ENCODE data around the gene UBQLN4. TPM values are rescaled to one million over a fixed set of nuclear protein-coding genes. Genes with fewer than 3 reads are reported as not detected.

UBQLN4 gene
- total RNA-seq, 6 experiments from 2014 or later, result 19.0 to 25.5 (median 21.0) TPM

DNA sequence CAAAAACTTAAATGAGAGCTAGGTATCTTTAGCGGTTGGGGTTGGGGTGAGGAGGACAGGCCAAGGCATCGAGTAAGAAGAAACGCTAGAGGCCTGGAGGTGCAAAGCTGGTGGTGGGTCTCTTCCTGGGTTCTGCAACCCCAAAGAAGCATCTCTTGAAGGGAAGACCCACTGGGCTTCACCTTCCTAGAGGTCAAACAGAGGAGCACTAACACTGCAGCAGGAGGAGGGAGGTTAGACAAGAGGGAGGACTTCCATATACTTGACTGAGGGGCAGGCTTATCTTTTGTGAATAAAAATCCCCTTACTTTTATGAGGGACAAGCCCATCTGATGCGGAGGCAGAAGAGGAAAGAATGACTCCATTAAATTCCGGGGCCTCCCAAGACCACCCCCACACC lies 26.2 kb upstream of the UBQLN4 start:
- DNase-seq, result no peak
- no peaks in the 10 kb centered on the region for H3K9me3 ChIP-seq
- 98% methylated on average over 5 of the region's 5 CpGs for WGBS (ENCODE audit: insufficient coverage, low coverage, low lambda C conversion rate, missing lambda C conversion rate)
- no peaks in the 10 kb centered on the region for H3K36me3 ChIP-seq
- TF ChIP-seq POLR2A (IDR thresholded peaks at IDR 0.05), result no peak
- TF ChIP-seq, protein P1, sequence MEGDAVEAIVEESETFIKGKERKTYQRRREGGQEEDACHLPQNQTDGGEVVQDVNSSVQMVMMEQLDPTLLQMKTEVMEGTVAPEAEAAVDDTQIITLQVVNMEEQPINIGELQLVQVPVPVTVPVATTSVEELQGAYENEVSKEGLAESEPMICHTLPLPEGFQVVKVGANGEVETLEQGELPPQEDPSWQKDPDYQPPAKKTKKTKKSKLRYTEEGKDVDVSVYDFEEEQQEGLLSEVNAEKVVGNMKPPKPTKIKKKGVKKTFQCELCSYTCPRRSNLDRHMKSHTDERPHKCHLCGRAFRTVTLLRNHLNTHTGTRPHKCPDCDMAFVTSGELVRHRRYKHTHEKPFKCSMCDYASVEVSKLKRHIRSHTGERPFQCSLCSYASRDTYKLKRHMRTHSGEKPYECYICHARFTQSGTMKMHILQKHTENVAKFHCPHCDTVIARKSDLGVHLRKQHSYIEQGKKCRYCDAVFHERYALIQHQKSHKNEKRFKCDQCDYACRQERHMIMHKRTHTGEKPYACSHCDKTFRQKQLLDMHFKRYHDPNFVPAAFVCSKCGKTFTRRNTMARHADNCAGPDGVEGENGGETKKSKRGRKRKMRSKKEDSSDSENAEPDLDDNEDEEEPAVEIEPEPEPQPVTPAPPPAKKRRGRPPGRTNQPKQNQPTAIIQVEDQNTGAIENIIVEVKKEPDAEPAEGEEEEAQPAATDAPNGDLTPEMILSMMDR (IDR thresholded peaks at IDR 0.05), result no peak
- no peak for ATAC-seq
- no peaks in the 10 kb centered on the region for H3K27me3 ChIP-seq
- intact Hi-C loops (cut with DNase I), result no loop called here
- H3K27ac ChIP-seq, result no peak overlapping the region
- no peak overlapping the region for H3K4me3 ChIP-seq
- H3K4me1 ChIP-seq, result peaks cover 0 to 17% (median 3%) of the 10 kb centered on the region in 4 donors

DNA sequence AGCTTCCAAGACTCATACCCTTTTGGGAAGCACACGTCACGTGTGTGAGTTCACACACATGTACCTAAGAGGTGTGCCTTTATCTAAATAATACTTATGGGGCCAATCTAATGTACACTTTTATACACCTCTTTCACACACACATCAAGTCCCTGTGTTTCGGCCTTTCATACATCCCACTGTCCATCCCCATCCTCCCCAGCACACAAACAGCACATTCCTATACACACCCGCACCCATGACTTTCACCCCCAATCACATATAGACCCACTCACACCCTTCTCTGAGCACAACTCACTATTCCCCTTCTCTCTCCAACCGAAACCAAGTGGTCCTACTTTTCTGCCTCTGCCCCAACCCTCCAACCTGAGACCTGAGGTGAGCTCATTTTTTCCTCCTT lies 25.1 kb upstream of the UBQLN4 start:
- no peaks in the 10 kb centered on the region for H3K36me3 ChIP-seq
- TF ChIP-seq, protein P1 (IDR thresholded peaks at IDR 0.05), result no peak
- TF ChIP-seq POLR2A (IDR thresholded peaks at IDR 0.05), result no peak
- peaks cover 0 to 19% (median 3%) of the 10 kb centered on the region in 4 donors for H3K4me1 ChIP-seq
- WGBS (ENCODE audit: insufficient coverage, low coverage, low lambda C conversion rate, missing lambda C conversion rate), result 87% methylated on average over 4 of the region's 5 CpGs
- intact Hi-C loops (cut with DNase I), result no loop called here
- H3K27ac ChIP-seq, result no peak overlapping the region
- no peaks in the 10 kb centered on the region for H3K9me3 ChIP-seq
- no peak for ATAC-seq
- no peak for DNase-seq
- H3K27me3 ChIP-seq, result no peaks in the 10 kb centered on the region
- no peak overlapping the region for H3K4me3 ChIP-seq

DNA sequence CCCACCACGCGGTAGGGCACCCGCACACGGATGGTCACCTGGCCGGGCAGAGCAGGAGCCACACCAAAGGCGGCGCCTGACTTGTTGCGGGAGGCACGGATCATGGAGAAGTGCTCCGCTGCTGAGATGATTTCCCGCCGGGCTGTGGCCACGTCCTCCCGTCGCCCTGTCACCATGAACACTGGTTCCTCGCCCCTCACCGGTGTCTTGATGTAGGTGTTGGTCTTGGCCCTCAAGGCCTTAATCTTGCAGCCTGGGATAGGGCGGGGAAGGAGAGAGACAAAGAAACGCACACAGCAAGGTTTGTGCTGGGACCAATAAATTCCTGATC lies 23.8 kb upstream of the UBQLN4 start:
- intact Hi-C loops (cut with DNase I), result no loop called here
- Histone ChIP-seq H3K27me3 (no peaks in the 10 kb centered on the region), H3K36me3 (no peaks in the 10 kb centered on the region), H3K9me3 (no peaks in the 10 kb centered on the region), H3K27ac (peak overlapping the region in 2 of 3 donors; percentile 43 to 67), H3K4me1 (peaks cover 0 to 25% (median 3%) of the 10 kb centered on the region in 4 donors), H3K4me3 (peak overlapping the region in 2 of 3 donors; percentile 76 to 79)
- 94% methylated on average over 2 of the region's 19 CpGs for WGBS (ENCODE audit: insufficient coverage, low coverage, low lambda C conversion rate, missing lambda C conversion rate)
- ATAC-seq (no peak), DNase-seq (no peak)
- no peak for TF ChIP-seq POLR2A (IDR thresholded peaks at IDR 0.05)
- TF ChIP-seq, protein P1 (IDR thresholded peaks at IDR 0.05), result no peak

DNA sequence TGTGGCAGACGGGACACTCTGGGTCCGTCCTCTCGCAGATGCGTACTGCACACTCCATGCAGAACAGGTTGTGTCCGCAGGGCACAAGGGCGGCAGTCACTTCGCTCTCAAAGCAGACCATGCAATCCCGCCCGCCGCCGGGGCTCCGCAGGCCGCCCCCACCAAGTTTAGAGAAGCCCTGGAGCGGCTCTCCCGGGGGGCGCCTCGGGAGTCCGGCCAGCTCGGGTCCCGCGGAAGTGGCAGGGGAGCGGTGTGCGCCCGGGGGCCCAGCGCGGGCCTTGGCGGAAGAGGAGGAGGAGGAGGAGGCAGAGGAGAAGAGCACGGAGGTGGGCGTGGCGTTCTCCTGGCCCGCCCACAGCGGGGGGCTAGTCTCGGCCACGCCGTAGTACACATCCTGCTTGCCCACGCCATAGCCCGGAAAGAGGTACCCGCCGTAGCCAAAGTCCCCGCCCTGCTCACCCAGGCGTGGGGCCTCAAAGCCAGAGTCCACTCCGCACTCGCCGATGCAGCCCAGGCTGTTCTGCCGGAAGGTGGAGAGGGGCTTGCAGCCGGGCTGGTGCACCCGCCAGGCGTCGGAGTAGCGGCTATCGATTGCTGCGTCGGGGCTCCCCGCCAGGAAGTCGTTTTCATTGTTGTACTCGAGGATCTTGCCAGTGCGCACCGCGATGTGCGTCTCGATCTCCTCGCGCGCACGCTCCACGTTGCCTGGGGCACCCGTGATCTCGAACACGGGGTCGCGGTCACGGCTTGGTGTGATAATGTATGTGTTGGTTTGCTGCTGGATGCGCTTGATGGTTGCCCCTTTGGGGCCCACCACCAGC lies 23.2 kb upstream of the UBQLN4 start:
- Histone ChIP-seq H3K27me3 (no peaks in the 10 kb centered on the region), H3K27ac (peak overlapping the region; percentile 32 to 67 (median 47)), H3K4me3 (peak overlapping the region; percentile 74 to 79 (median 76)), H3K4me1 (peaks cover 0 to 25% (median 3%) of the 10 kb centered on the region in 4 donors), H3K9me3 (no peaks in the 10 kb centered on the region), H3K36me3 (no peaks in the 10 kb centered on the region)
- TF ChIP-seq, protein P1 (IDR thresholded peaks at IDR 0.05), result peak in 1 of 4 donors; percentile 3
- peak; percentile 91 for TF ChIP-seq POLR2A (IDR thresholded peaks at IDR 0.05)
- no CpG with 5 or more reads among the region's 73 CpGs for WGBS (ENCODE audit: insufficient coverage, low coverage, low lambda C conversion rate, missing lambda C conversion rate)
- intact Hi-C loops (cut with DNase I), result no loop called here
- ATAC-seq (peak; percentile 78 to 90 (median 86)), DNase-seq (peak; percentile 78 to 86 (median 82))
